HCT116 (cell line): ENCODE measurements around the gene MRPS33.

Experiments
- TF ChIP-seq, protein P1 (sequence below), 3 experiments: fragments of 200-600 bp in 1 of 3; sonication (generic) in 1 of 3; IDR thresholded peaks in 2 of 3; conservative IDR thresholded peaks in 1 of 3; 2 replicates each; pipeline ENCODE4 v1.5.1; 2012 to 2017; ENCODE audit warnings: low read depth in 2 of 3, low read length in 2 of 3, antibody characterized with exemption in 1 of 3, borderline replicate concordance in 1 of 3, control low read depth in 1 of 3, mild to moderate bottlenecking in 1 of 3, mixed read lengths in 1 of 3, mixed run types in 1 of 3, moderate library complexity in 1 of 3; ENCODE audit not compliant: insufficient read depth in 1 of 3
- TF ChIP-seq, protein P2 (sequence below): IDR thresholded peaks from 2 replicates; pipeline ENCODE4 v1.6.1; 2012

GRCh38 chr7:141045126-141045841 lies 30.5 kb upstream of the MRPS33 start:
- TF ChIP-seq, protein P1, sequence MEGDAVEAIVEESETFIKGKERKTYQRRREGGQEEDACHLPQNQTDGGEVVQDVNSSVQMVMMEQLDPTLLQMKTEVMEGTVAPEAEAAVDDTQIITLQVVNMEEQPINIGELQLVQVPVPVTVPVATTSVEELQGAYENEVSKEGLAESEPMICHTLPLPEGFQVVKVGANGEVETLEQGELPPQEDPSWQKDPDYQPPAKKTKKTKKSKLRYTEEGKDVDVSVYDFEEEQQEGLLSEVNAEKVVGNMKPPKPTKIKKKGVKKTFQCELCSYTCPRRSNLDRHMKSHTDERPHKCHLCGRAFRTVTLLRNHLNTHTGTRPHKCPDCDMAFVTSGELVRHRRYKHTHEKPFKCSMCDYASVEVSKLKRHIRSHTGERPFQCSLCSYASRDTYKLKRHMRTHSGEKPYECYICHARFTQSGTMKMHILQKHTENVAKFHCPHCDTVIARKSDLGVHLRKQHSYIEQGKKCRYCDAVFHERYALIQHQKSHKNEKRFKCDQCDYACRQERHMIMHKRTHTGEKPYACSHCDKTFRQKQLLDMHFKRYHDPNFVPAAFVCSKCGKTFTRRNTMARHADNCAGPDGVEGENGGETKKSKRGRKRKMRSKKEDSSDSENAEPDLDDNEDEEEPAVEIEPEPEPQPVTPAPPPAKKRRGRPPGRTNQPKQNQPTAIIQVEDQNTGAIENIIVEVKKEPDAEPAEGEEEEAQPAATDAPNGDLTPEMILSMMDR (IDR thresholded peaks at IDR 0.05 in 2 of 3, conservative IDR thresholded peaks at IDR 0.05 in 1 of 3; ENCODE audit: borderline replicate concordance in 1 of 3, insufficient read depth in 1 of 3, low read depth in 2 of 3, low read length in 2 of 3) = no peak
- TF ChIP-seq, protein P2, sequence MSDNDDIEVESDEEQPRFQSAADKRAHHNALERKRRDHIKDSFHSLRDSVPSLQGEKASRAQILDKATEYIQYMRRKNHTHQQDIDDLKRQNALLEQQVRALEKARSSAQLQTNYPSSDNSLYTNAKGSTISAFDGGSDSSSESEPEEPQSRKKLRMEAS = no peak
